CD14-positive monocyte (primary cell): ENCODE data around the gene TSN. TPM values are rescaled to one million over a fixed set of nuclear protein-coding genes. Genes with fewer than 3 reads are reported as not detected.

Source experiments
- DNase-seq, 3 donors: peaks; one replicate each; pipeline ENCODE4 v3.0.0-alpha.2; 2011 to 2022
- H2AFZ ChIP-seq: 2 replicates; pipeline ENCODE4 v1.6.0; 2012; ENCODE audit warnings: mild to moderate bottlenecking, low read depth, low read length, inconsistent platforms; ENCODE audit not compliant: insufficient read depth, poor library complexity, severe bottlenecking
- H3K27ac ChIP-seq, 2 donors: 1 replicate in 1 of 2; 2 replicates in 1 of 2; pipeline ENCODE4 v1.5.1; 2012 to 2013; ENCODE audit warnings: low read length in 2 of 2, control low read depth in 1 of 2, inconsistent platforms in 1 of 2, low read depth in 1 of 2, mild to moderate bottlenecking in 1 of 2
- H3K27me3 ChIP-seq, 2 donors: one replicate each; pipeline versions ENCODE4 v1.6.0 to v1.6.1; 2011 to 2013; ENCODE audit warnings: low read length in 2 of 2; ENCODE audit not compliant: control insufficient read depth in 2 of 2, insufficient read depth in 2 of 2
- H3K36me3 ChIP-seq, 2 donors: replicated peaks in 1 of 2; 1 replicate in 1 of 2; 2 replicates in 1 of 2; pipeline versions ENCODE4 v1.5.1 to v1.6.1; 2012 to 2013; ENCODE audit warnings: low read length in 2 of 2, control low read depth in 1 of 2, inconsistent platforms in 1 of 2, mild to moderate bottlenecking in 1 of 2; ENCODE audit not compliant: insufficient read depth in 2 of 2, control insufficient read depth in 1 of 2
- H3K4me1 ChIP-seq, 2 donors: 1 replicate in 1 of 2; 2 replicates in 1 of 2; pipeline versions ENCODE4 v1.5.1 to v1.6.1; 2012 to 2013; ENCODE audit warnings: low read length in 2 of 2, control low read depth in 1 of 2, inconsistent platforms in 1 of 2, mild to moderate bottlenecking in 1 of 2, moderate library complexity in 1 of 2; ENCODE audit not compliant: insufficient read depth in 2 of 2, control insufficient read depth in 1 of 2
- H3K4me2 ChIP-seq: replicated peaks from 2 replicates; pipeline ENCODE3; 2012; ENCODE audit warnings: low read length, moderate library complexity, mild to moderate bottlenecking; ENCODE audit not compliant: poor library complexity, severe bottlenecking; ENCODE audit errors: extremely low read depth
- H3K4me3 ChIP-seq, 3 experiments: fragments of 200-600 bp in 1 of 3; sonication (generic) in 1 of 3; replicated peaks in 1 of 3; 1 replicate in 2 of 3; 2 replicates in 1 of 3; pipeline ENCODE4 v1.5.1; 2011 to 2013; ENCODE audit warnings: low read length in 3 of 3, mild to moderate bottlenecking in 3 of 3, control low read depth in 2 of 3, low read depth in 2 of 3, inconsistent platforms in 1 of 3, moderate library complexity in 1 of 3
- H3K79me2 ChIP-seq: 2 replicates; pipeline ENCODE4 v1.6.0; 2012; ENCODE audit warnings: mild to moderate bottlenecking, control low read depth, inconsistent platforms, low read length, moderate library complexity; ENCODE audit not compliant: insufficient read depth
- H3K9ac ChIP-seq: 2 replicates; pipeline ENCODE4 v1.6.0; 2017; ENCODE audit warnings: low read length, mild to moderate bottlenecking; ENCODE audit not compliant: insufficient read depth, poor library complexity, severe bottlenecking
- H3K9me3 ChIP-seq, 2 donors: replicated peaks in 1 of 2; 1 replicate in 1 of 2; 2 replicates in 1 of 2; pipeline versions ENCODE4 v1.5.1 to v1.6.1; 2012 to 2013; ENCODE audit warnings: low read length in 2 of 2, control low read depth in 1 of 2; ENCODE audit not compliant: control insufficient read depth in 1 of 2, insufficient read depth in 1 of 2
- H4K20me1 ChIP-seq: 2 replicates; pipeline ENCODE4 v1.6.0; 2012; ENCODE audit warnings: mild to moderate bottlenecking, low read length, control low read depth, moderate library complexity; ENCODE audit not compliant: insufficient read depth
- H3K27ac Mint-ChIP-seq, 7 donors: one replicate each; pipeline ENCODE4 v1.8.0; 2020; ENCODE audit warnings: mild to moderate bottlenecking in 7 of 7, mixed read lengths in 7 of 7, moderate library complexity in 6 of 7, inconsistent platforms in 2 of 7
- H3K27me3 Mint-ChIP-seq, 3 donors: one replicate each; pipeline ENCODE4 v1.8.0; 2021 to 2022; ENCODE audit warnings: low read depth in 3 of 3, mild to moderate bottlenecking in 3 of 3, mixed read lengths in 3 of 3, moderate library complexity in 3 of 3, inconsistent platforms in 1 of 3
- H3K36me3 Mint-ChIP-seq, 2 donors: one replicate each; pipeline ENCODE4 v1.8.0; 2020; ENCODE audit warnings: mixed read lengths in 2 of 2, inconsistent platforms in 1 of 2, mild to moderate bottlenecking in 1 of 2
- H3K4me1 Mint-ChIP-seq: one replicate; pipeline ENCODE4 v1.8.0; 2020; ENCODE audit warnings: mild to moderate bottlenecking, mixed read lengths
- H3K4me3 Mint-ChIP-seq, 2 donors: one replicate each; pipeline ENCODE4 v1.8.0; 2020; ENCODE audit warnings: mild to moderate bottlenecking in 2 of 2, mixed read lengths in 2 of 2, moderate library complexity in 1 of 2
- H3K9me3 Mint-ChIP-seq, 7 donors: one replicate each; pipeline ENCODE4 v1.8.0; 2020 to 2022; ENCODE audit warnings: mixed read lengths in 7 of 7, mild to moderate bottlenecking in 6 of 7, moderate library complexity in 6 of 7, inconsistent platforms in 2 of 7
- CTCF ChIP-seq: fragments of 200-600 bp; IDR thresholded peaks from one replicate; pipeline ENCODE4 v1.8.0; 2022; ENCODE audit warnings: antibody characterized with exemption, mild to moderate bottlenecking
- WGBS: methylation state at CpG from one replicate; pipeline ENCODE4 v1.1.5; 2013; ENCODE audit warnings: missing lambda C conversion rate; ENCODE audit not compliant: insufficient coverage; 5-methylcytosine and 5-hydroxymethylcytosine counted together
- intact Hi-C, 2 donors: fragments of 100-400 bp; cut with micrococcal nuclease; formaldehyde crosslinking; loops; one replicate each; pipeline versions ENCODE4 v1.15.0 to v1.15.1; 2023
- polyA plus RNA-seq, 3 donors: library from polyadenylated mRNA; depleted of rRNA in 1 of 3; unstranded in 2 of 3; stranded (reverse) in 1 of 3; fragments of 300-500 nt in 2 of 3; fragments of >200 nt in 1 of 3; fragmentation: Illumina TruSeq in 2 of 3; gene quantifications; 1 replicate in 2 of 3; 2 replicates in 1 of 3; pipeline ENCODE4 v1.2.3, GENCODE V29; 2012 to 2021

TSN gene
- polyA plus RNA-seq, 3 donors: 12.2 to 66.5 (median 65.5) TPM

- Histone ChIP-seq H3K4me2 (no peak overlapping the region), H3K79me2 (no peaks in the 10 kb centered on the region), H3K4me3 (no peak overlapping the region), H3K9me3 (no peaks in the 10 kb centered on the region), H2AFZ (peak overlapping the region; percentile 17), H4K20me1 (no peaks in the 10 kb centered on the region), H3K4me1 (no peaks in the 10 kb centered on the region), H3K36me3 (no peaks in the 10 kb centered on the region), H3K9ac (no peak overlapping the region), H3K27me3 (no peaks in the 10 kb centered on the region), H3K27ac (no peak overlapping the region)
- H3K4me3 Mint-ChIP-seq: no peak overlapping the region
- DNase-seq: no peak
- TF ChIP-seq CTCF: no peak
- peaks cover 6% of the 10 kb centered on the region for H3K4me1 Mint-ChIP-seq
- peaks cover 0 to 3% (median 0%) of the 10 kb centered on the region in 3 donors for H3K27me3 Mint-ChIP-seq
- H3K9me3 Mint-ChIP-seq: no peaks in the 10 kb centered on the region
- H3K27ac Mint-ChIP-seq: no peak overlapping the region
- no CpG with 5 or more reads among the region's 1 CpG for WGBS
- intact Hi-C loops: loop anchor here (5.0 to 10.0 kb wide), 3 partner anchors 64 to 314 kb away; no protein-coding TSS in a partner anchor
- no peaks in the 10 kb centered on the region for H3K36me3 Mint-ChIP-seq
These were observed 39.3 kb upstream of the TSN start for GRCh38 chr2:121716126-121716525.

- intact Hi-C loops: loop anchor here (5.0 to 10.0 kb wide), 3 partner anchors 65 to 315 kb away; no protein-coding TSS in a partner anchor
- DNase-seq: no peak
- 92% methylated on average over 4 of the region's 6 CpGs for WGBS
These were observed 37.9 kb upstream of the TSN start for GRCh38 chr2:121717529-121717928.

More at GRCh38 chr2:121717529-121717928, 37.9 kb upstream of the TSN start:
- Mint-ChIP-seq H3K4me3 (no peak overlapping the region), H3K9me3 (no peaks in the 10 kb centered on the region), H3K36me3 (no peaks in the 10 kb centered on the region), H3K4me1 (peaks cover 14% of the 10 kb centered on the region), H3K27ac (peak overlapping the region in 1 of 7 donors; percentile 66), H3K27me3 (peaks cover 0 to 3% (median 0%) of the 10 kb centered on the region in 3 donors)
- Histone ChIP-seq H3K4me3 (no peak overlapping the region), H3K79me2 (no peaks in the 10 kb centered on the region), H3K4me1 (peaks cover 6 to 9% of the 10 kb centered on the region in 2 donors), H3K36me3 (no peaks in the 10 kb centered on the region), H4K20me1 (no peaks in the 10 kb centered on the region), H3K9ac (no peak overlapping the region), H3K4me2 (no peak overlapping the region), H3K9me3 (no peaks in the 10 kb centered on the region), H3K27ac (no peak overlapping the region), H2AFZ (no peak overlapping the region), H3K27me3 (no peaks in the 10 kb centered on the region)
- no peak for TF ChIP-seq CTCF
